IPS-11a (cell line): ENCODE data around the gene MED13L.

Experiments used
- H3K4me3 ChIP-seq: one replicate; pipeline ENCODE4 v1.5.1; 2013; ENCODE audit warnings: low read depth, low read length, control low read depth

MED13L gene

GRCh38 chr12:115920395-115921183 lies 356.9 kb downstream of the MED13L start:
- no peak overlapping the region for H3K4me3 ChIP-seq

- no peak overlapping the region for H3K4me3 ChIP-seq
Measured at GRCh38 chr12:115918763-115919162, 358.7 kb downstream of the MED13L start.

DNA sequence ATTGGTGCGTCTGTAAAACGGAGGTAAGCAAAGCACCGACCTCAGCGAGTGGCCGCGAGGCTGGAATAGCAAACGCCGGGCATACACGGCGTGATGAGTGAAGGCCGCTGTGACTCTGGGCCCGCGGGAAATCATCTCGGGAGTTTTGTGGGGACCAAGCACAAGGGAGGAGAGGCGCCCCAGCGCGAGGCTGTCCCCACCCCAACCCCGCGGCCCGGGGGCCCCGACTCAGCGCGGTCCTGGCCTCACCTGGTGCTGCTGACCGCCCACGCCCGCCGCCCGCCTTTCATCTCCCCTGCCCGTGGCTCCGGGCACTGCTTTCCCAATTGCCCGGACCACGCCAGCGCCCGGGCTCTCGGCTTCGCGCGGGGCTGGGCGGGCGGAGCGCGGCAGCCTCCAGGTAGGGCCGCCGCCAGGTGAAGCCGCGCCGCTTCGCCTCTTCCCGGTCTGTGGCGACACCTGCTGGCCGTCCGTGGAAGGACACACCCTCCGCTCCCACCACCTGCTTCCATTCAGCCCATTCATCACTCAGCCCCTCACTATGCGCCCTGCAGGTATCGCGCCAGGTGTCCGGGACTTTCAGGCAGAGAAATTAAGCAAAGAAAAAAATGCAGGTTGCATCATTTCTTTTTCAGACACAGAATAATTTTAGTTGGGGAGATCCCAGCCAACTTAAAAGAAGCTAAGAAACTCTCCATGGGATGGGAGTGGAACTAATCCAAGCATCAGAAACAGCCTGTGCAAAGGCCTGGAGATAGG lies 360.4 kb downstream of the MED13L start:
- H3K4me3 ChIP-seq, result peak overlapping the region; percentile 25

GRCh38 chr12:115914122-115914521 lies 363.4 kb downstream of the MED13L start:
- H3K4me3 ChIP-seq, result no peak overlapping the region

GRCh38 chr12:115912440-115912839 lies 365.1 kb downstream of the MED13L start:
- H3K4me3 ChIP-seq, result no peak overlapping the region

DNA sequence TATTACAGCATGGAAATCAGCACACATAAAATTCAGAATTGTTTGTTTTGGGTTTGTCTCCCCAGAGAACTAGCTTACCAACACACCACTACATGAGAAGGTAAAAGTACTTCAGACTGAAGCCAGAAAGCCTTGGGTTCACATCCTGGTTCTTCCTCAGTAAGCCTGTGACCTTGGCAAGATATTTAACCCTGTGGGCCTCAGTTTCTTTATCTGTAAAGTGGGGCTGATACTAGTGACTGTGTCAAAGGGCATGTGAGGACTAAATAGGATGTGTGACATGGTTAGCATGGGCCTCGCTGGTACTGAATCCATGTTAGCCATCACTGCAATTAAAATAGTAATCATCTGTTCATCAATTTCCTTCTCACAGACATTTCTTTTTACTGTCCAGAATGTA lies 366.1 kb downstream of the MED13L start:
- no peak overlapping the region for H3K4me3 ChIP-seq

DNA sequence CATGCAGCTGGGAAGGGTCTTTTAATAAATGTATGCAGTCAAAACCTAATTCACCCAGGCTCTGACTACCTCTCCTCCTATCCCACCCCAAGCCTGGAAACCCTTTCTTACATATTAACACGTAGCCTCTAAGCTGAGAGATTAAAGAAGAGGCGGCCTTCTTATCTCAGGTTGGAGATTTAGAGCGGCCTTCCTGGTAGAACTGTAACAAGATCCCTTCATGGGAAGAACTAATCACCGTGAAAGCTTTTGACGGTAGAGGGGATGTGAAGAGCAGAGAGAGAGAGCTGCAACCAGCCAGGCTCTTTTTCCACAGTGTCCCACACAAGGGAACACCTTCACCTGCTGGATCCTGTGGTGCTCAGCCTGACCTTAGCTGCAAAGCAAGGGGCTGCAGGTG lies 367.4 kb downstream of the MED13L start:
- no peak overlapping the region for H3K4me3 ChIP-seq
